WI38 (cell line): Measurements from ENCODE around the gene DLGAP1.

ENCODE experiments used
- H3K4me3 ChIP-seq: 2 replicates; pipeline ENCODE4 v1.5.1; 2011; ENCODE audit warnings: low read depth, mild to moderate bottlenecking, control low read depth, low read length
- TF ChIP-seq, protein P1 (sequence below): IDR thresholded peaks from 2 replicates; pipeline ENCODE4 v1.5.1; 2012; ENCODE audit warnings: low read depth, mild to moderate bottlenecking, control low read depth, low read length

DLGAP1 gene

DNA sequence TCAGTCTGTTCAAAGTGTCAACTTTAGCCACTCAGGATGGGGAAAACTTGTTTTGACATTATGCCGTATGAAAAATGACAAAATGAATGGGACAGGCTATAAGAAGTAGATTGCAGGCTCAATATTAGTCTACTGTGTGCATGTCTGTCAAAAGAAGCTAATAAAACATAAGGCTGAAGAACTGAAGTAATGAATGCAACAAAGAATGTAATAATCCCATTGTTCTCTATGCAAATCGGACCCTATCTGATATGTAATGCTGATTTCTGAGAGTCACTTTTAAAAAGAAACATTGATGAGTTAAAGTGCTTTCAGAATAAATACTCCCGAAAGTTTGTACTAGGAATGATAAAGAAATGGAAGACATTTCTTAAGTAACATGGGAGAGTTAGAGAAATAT is 172.2 kb downstream of the DLGAP1 start:
- TF ChIP-seq, protein P1, sequence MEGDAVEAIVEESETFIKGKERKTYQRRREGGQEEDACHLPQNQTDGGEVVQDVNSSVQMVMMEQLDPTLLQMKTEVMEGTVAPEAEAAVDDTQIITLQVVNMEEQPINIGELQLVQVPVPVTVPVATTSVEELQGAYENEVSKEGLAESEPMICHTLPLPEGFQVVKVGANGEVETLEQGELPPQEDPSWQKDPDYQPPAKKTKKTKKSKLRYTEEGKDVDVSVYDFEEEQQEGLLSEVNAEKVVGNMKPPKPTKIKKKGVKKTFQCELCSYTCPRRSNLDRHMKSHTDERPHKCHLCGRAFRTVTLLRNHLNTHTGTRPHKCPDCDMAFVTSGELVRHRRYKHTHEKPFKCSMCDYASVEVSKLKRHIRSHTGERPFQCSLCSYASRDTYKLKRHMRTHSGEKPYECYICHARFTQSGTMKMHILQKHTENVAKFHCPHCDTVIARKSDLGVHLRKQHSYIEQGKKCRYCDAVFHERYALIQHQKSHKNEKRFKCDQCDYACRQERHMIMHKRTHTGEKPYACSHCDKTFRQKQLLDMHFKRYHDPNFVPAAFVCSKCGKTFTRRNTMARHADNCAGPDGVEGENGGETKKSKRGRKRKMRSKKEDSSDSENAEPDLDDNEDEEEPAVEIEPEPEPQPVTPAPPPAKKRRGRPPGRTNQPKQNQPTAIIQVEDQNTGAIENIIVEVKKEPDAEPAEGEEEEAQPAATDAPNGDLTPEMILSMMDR = no peak

DNA sequence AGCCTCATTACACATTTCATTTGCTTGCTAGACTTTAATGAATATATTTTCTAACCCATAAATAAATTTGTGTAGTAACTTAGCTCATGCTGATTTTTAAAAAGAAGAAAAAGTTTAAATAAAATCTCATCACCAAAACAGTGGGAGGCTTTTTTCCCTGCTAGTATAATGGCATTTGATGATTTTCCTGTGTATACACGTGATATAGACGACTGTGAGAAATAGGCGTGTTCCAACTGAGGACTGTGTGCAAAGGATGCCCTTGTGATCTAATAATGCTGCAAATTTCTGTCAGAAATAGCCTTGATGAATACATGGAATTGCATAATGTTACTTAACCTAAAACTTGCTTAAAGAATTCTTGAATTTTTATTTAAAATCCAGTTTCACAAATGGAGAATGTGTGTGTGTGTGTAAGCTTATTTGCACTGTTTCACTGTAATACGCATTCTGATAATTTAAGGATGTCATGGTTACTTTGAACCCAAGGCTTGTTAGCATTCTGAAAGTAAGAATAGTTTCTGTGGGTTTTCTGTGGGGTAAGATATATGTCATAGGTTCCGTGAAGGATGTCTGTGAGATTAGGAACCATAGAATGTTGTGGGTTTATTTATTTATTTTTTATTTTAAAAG is 178.0 kb downstream of the DLGAP1 start:
- H3K4me3 ChIP-seq = no peak overlapping the region
- TF ChIP-seq, protein P1 = no peak

More for the DNA sequence above, 172.2 kb downstream of the DLGAP1 start:
- no peak overlapping the region for H3K4me3 ChIP-seq

DNA sequence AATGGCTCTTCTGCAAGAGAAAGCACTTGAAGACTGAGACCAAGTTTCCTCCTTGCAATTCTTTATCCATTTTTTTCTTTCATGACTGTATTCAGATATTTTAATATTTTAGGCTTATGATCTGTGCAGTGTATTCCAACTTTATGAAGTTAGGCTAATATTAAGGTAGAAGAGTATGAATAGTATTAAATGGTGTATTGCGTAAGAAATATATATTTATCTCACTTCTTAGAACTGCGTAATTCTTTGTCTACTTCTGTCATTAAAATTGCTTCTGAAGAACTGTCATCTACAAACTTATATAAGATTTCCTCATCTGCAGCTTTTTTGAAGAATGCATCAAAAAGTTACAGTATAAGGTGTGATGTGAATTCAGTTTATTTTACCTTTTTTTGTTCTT is 183.2 kb downstream of the DLGAP1 start:
- H3K4me3 ChIP-seq = no peak overlapping the region
- TF ChIP-seq, protein P1 = no peak

DNA sequence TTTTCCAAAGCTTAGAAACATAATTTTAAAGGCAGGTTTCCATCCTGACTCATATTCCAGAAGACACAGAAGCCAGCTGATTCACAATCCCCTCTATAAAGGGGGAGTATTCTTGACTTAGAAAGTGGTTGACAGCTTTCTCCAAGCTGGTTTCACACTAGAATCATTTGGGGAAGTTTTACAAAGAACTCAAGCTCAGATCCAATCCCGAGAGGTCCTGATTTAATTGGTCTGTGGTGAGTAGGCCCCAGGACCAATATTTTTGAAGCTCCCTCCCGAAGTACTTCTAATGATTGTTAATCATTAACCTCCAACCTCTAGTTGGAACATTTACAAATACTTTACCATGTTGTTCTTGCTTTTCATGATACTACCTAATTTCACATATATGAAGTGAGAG is 184.1 kb downstream of the DLGAP1 start:
- H3K4me3 ChIP-seq = no peak overlapping the region
- TF ChIP-seq, protein P1 = no peak

DNA sequence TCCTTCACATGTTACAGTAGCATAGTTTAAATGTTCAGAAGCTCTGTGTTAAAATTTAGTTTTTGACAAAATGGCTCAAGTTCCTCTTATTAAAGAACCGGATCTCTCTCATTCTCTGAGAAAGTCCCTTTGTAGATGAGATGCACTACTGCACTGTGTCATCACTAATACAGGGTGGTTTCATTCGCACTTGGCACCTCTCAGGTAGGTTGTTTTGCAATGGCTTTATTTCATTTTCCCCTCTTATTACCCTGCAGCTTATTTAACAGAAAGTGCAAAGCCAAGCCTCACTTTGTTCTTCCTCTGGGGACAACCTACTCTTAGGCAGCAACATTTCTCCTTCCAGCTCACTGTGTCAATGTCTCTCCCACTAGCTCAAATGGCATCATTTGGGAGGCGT is 185.1 kb downstream of the DLGAP1 start:
- TF ChIP-seq, protein P1 = no peak
- no peak overlapping the region for H3K4me3 ChIP-seq

DNA sequence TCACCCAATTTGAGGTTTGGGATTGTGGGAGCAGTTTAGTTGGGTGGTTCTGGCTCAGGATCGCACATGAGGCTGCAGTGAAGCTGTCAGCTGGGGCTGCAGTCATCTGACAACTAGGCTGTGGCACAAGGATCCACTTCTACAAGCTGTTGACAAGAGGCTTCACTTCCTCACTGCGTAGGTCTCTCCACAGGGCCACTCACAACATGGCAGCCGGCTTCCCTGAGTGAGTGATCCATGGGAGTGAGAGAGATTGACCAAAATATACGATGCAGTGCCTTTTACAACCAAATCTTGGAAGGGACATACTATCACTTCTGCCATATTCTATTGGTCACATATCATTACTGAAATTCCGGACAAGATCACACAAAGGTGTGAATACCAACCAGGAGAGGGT is 187.5 kb downstream of the DLGAP1 start:
- TF ChIP-seq, protein P1 = no peak
- H3K4me3 ChIP-seq = no peak overlapping the region

DNA sequence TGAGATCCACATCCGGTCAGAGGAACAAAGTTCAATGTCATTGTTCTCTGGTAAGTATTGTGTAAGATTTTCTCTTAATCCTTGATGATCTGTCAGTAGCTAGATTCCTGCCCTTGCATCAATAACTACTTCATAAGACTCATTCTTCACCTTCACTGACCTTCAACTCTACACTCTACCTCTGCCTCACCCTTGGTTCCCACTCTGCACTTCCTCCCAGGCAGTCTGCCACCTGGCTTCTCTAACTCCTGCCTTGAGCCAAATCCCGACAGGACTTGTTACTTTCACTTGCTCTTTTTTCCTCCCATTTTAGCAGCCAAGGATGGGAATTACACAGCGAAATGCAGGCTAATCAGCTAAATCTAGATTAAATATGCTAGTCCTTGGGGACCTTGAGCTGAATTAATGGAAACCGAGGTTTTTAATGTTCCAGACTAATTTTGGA is 190.7 kb downstream of the DLGAP1 start:
- TF ChIP-seq, protein P1 = no peak
- H3K4me3 ChIP-seq = no peak overlapping the region
